ENCODE data around the gene MAPK12.

The MAPK12 gene

GRCh38 chr22:50299785-50300619 is 38.5 kb upstream of the MAPK12 start:
- DNase-seq (ENCODE audit: low read depth in 3 of 3), result no peak

GRCh38 chr22:50298937-50299784 is 37.7 kb upstream of the MAPK12 start:
- DNase-seq (ENCODE audit: low read depth in 3 of 3), result no peak

DNA sequence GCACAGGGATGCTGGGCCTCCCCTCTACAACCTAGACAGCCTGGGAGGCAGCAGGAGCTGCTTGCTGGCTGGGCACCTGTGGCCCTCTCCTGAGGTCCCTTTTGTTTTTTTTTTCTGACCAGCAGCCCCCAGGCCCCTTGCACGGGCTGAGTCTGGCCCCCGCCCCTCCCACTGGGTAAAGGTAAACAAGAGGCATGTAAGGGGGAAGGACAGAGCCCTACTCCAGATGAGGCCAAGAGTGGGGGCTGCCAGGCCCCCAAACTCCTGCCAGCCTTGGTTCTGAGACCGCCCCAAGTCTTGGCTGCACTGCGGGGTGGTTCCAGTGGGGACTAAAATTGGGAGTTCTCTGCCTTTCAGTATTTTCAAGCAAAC is 36.8 kb upstream of the MAPK12 start:
- DNase-seq (ENCODE audit: low read depth in 3 of 3), result no peak

- DNase-seq (ENCODE audit: low read depth in 3 of 3), result no peak
These were observed 36.2 kb upstream of the MAPK12 start for GRCh38 chr22:50297510-50298265.

DNA sequence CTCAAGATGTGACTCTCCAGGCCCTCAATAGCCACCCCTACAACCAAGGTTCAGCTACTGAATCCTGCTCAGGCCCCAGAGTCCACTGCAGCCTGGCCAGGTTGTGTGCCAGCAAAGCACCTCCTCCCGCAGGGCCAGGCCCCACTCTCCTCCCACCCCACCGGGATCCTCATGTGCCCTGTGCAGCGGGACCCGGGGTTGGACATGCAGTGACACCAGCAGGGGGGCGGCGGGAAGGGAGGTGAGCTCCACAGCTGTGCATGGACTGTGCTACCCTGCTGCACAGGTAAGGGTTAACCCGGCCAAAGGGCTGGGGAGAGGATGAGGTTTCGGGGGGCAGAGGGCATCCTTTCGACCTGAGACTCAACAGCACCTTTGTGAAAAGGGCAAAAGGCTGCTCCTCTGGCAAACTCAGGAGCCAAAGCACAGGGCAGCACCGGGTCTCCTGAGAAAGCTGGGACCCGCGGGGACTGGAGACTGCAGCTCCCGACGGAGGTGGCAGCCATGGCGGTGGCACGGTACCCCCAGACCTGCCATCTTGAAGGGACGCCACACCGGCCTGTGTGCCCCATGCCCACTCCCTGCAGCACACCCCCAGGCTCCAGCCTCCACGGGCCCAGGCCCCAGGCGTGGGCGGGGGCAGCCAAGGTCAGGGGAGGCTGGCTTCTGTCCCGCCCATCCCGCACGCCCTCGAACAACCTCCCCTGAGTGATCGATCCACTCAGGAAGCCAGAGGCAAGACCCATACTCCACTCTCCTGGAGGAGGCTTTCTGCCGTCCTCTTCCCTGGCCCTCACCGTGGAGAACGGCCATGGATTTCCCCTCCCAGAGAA is 35.4 kb upstream of the MAPK12 start:
- DNase-seq (ENCODE audit: low read depth in 3 of 3), result no peak

- no peak for DNase-seq (ENCODE audit: low read depth in 3 of 3)
These were observed 32.8 kb upstream of the MAPK12 start for GRCh38 chr22:50294319-50294656.

DNA sequence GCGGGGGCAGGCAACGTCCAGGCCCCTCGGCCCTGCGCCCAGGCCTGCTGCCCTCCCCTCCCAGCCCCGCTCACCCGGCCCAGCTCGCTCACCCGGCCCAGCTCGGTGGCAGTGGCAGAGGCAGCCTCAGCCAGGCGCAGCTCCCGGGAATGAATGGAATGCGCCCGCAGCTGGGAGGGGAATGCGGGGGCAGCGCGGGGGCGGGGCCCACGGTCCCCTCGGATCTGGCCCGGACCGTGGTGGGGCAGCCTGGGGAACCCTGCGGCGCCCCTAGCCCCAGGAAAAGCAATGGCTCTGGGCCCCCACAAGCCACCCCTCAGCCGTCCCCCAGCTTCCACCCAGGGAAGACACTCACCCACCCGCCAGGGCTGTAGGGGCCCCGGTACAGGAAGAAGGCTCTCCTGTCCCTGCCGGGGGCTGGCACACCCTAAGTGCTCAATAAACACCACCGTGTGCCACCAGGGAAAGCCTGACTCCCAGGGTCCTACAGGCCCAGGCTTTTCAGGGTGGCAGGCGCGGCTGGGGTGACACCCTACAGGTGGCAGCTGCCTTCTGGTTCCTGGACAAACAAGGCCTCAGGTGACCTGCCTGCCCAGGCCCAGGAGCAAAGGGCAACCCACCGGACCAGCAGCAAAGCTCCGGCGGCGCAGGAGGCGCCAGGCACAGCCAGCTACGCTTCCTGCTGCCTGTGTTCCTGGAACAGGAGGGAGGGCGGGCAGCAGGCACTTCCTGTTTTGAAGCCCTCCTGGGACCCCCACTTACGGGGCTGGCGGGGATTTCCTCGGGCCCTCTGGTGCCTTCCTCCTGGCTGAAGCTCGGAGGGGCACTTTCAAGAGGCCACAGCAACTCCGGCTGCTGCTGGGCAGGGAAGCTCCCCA is 32.2 kb upstream of the MAPK12 start:
- no peak for DNase-seq (ENCODE audit: low read depth in 3 of 3)

DNA sequence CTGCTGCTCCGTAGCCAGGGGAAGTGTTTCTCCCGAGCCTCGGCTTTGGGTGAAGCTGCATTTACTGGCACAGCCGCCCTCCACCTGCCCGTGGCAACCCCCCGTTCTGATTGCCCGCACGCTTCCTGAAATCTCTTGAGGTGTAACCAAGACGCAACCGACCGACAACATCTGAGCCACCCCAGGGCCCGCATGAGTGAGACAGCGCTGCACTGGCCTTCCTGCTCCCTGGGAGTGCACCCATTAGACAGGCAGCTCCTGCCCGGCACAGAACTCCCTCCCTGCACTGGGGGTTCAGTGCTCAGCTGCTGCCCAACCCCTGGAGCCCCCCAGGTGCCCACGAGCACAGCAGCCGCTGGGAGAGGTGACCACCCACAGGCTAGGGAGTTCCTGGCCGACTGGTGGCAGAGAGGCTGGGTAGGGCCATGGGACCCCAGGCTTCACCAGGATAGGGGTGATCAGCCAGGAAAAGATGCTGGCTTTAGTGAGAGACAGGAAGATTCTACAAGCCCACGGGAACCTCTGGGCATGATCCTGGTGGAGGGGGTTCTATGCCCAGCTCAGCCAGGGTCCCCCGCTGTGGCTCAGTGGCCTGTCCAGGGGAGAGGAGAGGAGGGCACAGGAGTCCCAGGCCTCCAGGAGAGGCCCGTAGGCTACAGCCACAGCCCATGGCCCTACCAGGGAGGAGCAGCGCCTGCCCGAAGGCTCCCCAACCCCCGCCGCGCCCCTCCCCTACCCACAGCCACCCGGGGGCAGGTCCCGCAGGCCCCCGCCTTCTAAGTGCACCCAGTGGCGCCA is 31.4 kb upstream of the MAPK12 start:
- DNase-seq (ENCODE audit: low read depth in 3 of 3), result no peak

DNA sequence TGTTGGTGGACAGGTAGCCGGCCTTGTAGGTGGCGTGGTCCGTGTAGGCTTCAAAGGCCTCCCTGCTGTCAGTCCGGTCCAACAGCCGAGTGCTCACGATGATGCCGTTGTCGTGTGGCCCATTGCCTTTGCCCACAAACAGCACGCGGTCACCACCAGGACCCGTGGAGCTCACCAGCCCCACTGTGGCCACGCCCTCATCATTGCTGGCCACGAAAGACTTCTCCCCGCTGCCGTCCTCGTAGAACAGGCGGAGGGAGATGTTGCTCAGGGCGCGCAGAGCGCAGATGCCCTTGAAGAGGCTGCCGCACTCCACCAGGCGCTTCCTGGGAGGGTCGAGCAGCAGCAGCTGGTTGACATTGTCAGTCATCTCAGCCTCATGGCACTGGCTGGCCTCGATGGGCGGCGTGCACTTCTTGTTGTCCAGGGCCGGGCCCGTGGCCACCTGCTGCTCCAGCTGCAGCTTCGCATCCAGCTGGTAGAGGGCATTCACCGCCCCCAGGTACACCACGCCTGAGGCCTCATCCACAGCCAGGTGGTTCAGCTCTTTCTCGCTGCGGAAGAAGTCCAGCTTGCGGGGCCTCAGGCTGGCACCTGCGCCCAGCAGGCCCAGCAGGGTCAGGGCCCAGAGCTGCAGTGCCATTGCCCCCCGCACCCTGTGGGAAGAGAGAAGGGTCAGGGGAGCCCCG is 28.6 kb upstream of the MAPK12 start:
- DNase-seq (ENCODE audit: low read depth in 3 of 3), result no peak

- DNase-seq (ENCODE audit: low read depth in 3 of 3), result no peak
These were observed 27.9 kb upstream of the MAPK12 start for GRCh38 chr22:50289151-50289941.

DNA sequence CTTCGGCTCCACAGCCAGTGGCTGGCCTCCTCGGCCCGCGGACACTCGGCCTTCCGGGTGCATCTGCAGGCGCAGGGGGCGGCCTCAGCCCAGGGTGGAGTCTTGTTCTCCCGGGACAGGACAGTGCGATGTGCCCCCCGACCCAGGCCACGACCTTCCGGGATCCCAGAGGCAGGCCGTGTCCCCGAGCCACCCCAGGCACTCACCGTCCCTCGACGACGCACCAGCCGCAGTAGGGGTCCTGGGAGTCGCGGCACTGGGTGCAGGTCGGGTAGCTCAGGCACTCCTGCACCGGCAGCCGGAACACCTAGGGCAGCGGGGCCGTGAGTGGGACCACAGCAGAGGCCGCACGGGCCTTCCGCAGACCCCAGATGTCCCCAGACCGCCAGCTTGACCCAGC is 26.2 kb upstream of the MAPK12 start:
- no peak for DNase-seq (ENCODE audit: low read depth in 3 of 3)

DNA sequence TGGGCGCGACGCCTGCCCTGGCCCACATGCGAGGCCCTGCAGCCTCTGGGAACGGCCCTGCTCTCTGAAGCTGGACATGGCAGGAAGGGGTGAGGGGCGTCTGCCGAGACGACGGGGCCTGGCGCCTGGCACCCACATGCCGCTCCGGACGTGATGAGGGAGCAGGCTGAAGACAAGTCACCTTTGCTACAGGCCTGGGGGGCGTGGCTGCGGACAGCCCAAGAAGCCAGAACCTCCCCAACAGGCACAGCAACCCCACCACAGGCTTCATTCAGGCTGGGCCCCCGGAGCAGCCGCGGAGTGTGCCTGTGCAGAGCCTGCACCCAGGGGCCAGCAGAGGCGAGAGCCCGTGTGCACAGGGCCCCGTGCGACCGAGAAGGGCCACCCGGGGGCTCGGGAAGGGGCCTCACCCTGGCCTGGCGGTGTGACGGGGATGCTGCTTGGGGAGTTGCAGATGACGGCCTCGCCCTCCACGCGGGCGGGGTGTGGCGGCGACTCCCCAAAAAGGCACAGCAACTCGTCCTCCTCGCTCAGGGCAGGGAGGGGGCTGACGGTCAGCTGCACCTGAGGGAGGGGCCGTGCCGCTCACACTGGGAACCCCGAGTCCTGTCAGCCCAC is 25.3 kb upstream of the MAPK12 start:
- DNase-seq (ENCODE audit: low read depth in 3 of 3), result no peak

GRCh38 chr22:50286275-50286674 is 24.8 kb upstream of the MAPK12 start:
- DNase-seq (ENCODE audit: low read depth in 3 of 3), result no peak

DNA sequence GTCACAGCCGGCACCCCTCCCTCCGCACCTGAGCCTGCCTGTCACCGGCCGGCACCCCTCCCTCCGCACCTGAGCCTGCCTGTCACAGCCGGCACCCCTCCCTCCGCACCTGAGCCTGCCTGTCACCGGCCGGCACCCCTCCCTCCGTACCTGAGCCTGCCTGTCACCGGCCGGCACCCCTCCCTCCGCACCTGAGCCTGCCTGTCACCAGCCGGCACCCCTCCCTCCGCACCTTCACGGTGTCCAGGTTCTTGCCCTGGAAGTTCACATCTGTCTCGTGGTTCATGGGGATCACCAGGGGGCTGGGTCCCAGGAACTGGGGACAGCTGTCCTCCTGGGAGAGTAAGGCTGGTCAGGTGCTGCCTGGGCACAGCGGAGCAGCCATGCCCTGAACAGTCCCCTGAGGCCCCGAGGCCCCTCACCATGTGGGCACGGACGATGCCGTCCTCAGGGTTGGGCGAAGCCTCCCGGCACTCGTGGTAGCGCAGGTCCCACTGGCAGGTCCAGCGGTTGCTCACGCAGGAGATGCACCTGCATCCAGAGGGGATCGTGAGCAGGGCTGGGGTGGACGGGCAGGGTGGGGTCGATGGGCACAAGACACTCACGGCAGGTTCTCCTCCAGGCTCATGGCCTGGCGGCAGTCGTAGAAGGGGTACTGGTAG is 24.2 kb upstream of the MAPK12 start:
- no peak for DNase-seq (ENCODE audit: low read depth in 3 of 3)

- no peak for DNase-seq (ENCODE audit: low read depth in 3 of 3)
These were observed 23.0 kb upstream of the MAPK12 start for GRCh38 chr22:50284479-50284878.

- no peak for DNase-seq (ENCODE audit: low read depth in 3 of 3)
These were observed 22.3 kb upstream of the MAPK12 start for GRCh38 chr22:50283821-50284220.

All from stimulated activated CD4-positive, alpha-beta T cell treated with anti-CD3 and anti-CD28 coated beads, TNF-alpha, amount 100 ng/mL, for 4 hours (primary cell).